HUES64 (cell line): ENCODE measurements around the gene LSM12.

Experiments
- H3K27ac ChIP-seq: 2 replicates; pipeline ENCODE4 v1.7.0; 2013; ENCODE audit warnings: low read depth, low read length, inconsistent platforms
- H3K27me3 ChIP-seq: 2 replicates; pipeline ENCODE4 v1.6.1; 2013; ENCODE audit warnings: mild to moderate bottlenecking, low read length; ENCODE audit not compliant: insufficient read depth
- H3K36me3 ChIP-seq: 2 replicates; pipeline ENCODE4 v1.6.1; 2013; ENCODE audit warnings: mild to moderate bottlenecking, low read length; ENCODE audit not compliant: insufficient read depth
- H3K4me1 ChIP-seq: 2 replicates; pipeline ENCODE4 v1.6.1; 2013; ENCODE audit warnings: mild to moderate bottlenecking, low read length, moderate library complexity; ENCODE audit not compliant: insufficient read depth
- H3K4me3 ChIP-seq: 2 replicates; pipeline ENCODE4 v1.5.1; 2013; ENCODE audit warnings: mild to moderate bottlenecking, low read length, moderate library complexity
- H3K9ac ChIP-seq: 2 replicates; pipeline ENCODE4 v1.6.1; 2013; ENCODE audit warnings: mild to moderate bottlenecking, low read depth, low read length
- H3K9me3 ChIP-seq: 2 replicates; pipeline ENCODE4 v1.6.1; 2013; ENCODE audit warnings: low read depth, low read length; ENCODE audit not compliant: insufficient read depth
- WGBS: fragments of 150-250, 120-280 bp; methylation state at CpG from one replicate; pipeline ENCODE4 v1.1.7; 2013; ENCODE audit warnings: missing lambda C conversion rate; 5-methylcytosine and 5-hydroxymethylcytosine counted together

Gene LSM12

DNA sequence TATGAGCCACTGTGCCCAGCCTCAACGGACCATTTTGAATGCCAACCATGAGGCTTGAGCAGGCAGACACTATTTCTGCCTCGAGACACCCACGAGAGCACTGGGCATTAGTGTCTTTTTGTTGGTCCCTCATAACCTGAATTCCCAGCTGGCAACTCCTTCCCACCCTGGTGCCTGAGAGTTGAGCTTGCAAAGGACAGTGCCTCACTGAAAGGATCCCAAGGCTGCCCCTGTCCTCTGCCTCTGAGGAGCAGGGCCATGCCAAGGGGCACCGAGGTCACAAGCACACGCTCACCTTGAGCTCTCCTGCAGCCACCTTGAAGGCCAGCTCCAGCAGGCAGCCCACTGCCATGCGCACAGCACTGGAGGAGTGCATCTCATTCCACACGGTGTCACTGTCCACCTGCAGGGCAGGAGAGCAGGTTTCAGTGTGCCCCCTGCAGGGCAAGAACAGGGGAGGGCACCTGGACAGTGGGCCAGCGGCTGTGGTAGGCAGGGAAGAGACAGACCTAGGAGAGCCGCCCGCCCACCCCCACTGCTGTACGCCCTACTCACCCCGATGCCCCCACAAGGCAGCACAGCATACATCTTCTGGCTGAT is 16.9 kb upstream of the LSM12 start:
- no peak overlapping the region for H3K4me3 ChIP-seq
- no peak overlapping the region for H3K9ac ChIP-seq
- H3K27ac ChIP-seq: no peak overlapping the region
- H3K9me3 ChIP-seq: no peaks in the 10 kb centered on the region
- H3K4me1 ChIP-seq: peaks cover 19% of the 10 kb centered on the region
- WGBS: 90% methylated on average over 12 of the region's 12 CpGs
- H3K27me3 ChIP-seq: no peaks in the 10 kb centered on the region
- peaks cover 43% of the 10 kb centered on the region for H3K36me3 ChIP-seq

DNA sequence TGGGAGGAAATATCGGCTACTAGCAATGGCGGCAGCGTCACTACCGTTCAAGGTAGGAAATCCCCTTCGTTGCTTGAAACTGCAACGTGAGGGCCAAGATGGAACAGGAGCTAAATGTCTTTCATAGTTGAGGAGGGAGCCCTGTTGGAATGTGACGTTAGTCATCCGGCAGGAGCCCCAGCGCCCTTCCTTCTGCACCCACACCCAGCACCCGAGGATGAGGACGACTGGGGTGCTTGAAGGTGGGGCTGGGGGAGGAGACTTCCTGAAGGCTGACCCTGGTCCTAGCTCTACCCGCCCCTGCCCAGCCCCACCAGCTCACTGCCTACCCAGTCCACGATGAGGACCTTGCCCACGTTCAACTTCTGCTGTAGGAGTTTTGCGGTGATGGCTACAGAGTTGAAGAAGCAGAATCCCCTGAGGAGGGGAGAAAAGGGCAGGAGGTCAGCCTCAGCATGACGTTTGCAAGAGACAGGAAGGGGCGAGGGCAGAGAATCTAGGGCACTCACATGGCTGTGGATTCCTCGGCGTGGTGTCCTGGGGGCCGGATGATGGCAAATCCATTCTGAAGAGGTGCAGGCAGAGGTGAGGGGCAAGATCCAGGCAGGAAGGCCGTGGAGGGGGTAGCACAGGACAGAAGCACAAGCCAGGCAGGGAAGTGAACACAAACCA is 15.9 kb upstream of the LSM12 start:
- 87% methylated on average over 19 of the region's 21 CpGs for WGBS
- H3K27ac ChIP-seq: no peak overlapping the region
- H3K4me1 ChIP-seq: peaks cover 13% of the 10 kb centered on the region
- peaks cover 52% of the 10 kb centered on the region for H3K36me3 ChIP-seq
- H3K9me3 ChIP-seq: no peaks in the 10 kb centered on the region
- H3K9ac ChIP-seq: no peak overlapping the region
- H3K4me3 ChIP-seq: no peak overlapping the region
- H3K27me3 ChIP-seq: no peaks in the 10 kb centered on the region

DNA sequence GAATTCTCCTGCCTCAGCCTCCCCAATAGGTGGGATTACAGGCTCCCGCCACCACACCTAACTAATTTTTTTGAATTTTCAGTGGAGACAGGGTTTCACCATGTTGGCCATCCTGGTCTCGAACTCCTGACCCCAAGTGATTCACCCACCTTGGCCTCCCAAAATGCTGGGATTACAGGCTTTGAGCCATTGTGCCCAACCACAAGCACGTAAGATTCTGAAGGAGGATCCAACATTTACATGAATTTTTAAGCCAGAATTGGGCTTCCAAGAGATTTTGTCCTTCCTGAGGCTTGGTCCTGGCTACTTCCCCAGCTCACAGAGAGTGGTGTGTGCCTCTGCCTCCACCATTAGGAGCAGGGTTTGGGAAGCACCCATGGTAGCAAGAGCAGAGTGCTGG is 15.2 kb upstream of the LSM12 start:
- Histone ChIP-seq H3K4me3 (no peak overlapping the region), H3K9me3 (no peaks in the 10 kb centered on the region), H3K4me1 (peaks cover 8% of the 10 kb centered on the region; the same call in 1 of the 2 replicates), H3K36me3 (peaks cover 59% of the 10 kb centered on the region), H3K9ac (no peak overlapping the region), H3K27me3 (no peaks in the 10 kb centered on the region), H3K27ac (no peak overlapping the region)
- WGBS: 96% methylated on average over 3 of the region's 3 CpGs

DNA sequence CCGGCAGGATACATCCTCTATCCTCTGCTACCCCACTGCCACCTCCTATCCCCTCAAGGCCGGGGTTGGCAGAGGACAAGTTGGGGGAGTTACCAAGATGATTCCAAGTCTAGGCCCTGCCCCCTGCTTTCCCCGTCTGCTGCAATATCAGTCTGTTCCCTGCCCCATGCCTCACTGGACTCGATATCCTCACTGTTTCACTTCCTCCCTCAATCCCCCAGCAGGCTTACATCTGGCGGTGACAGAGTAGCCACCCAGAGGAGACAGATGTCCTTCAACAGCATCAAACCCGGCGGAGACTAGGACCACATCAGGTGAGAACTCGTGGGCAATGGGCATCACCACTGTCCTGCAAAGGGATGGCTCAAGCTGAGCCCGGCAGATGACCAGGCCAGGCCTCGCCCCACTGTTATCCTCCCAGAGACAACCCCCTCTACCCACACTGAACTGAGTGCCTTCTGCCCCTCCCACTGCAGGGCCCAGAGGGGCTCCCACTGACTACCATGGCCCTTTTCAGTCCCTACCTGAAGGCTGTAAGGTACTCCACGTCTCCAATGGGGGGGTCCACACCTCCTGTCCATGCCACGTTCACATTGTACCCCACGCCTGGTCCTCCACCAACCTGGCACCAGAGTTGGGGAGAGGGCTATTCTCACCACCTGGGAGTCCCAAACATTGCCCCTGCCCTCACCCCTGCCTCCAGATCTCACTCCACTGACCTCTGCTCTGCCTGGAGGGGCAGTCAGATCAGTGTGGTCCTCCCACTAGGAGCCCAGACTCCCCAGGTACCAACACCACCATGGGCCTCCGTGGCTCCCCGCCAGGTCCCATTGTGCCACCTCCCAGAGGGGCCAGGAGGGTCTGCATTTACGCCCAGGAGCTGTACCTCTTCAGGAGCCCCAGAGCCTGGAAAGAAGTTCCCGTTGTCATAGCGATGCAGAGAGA is 13.7 kb upstream of the LSM12 start:
- Histone ChIP-seq H3K4me3 (no peak overlapping the region), H3K9ac (no peak overlapping the region), H3K27ac (no peak overlapping the region), H3K27me3 (no peaks in the 10 kb centered on the region), H3K4me1 (no peaks in the 10 kb centered on the region), H3K36me3 (peaks cover 74% of the 10 kb centered on the region), H3K9me3 (no peaks in the 10 kb centered on the region)
- WGBS: 94% methylated on average over 18 of the region's 18 CpGs

DNA sequence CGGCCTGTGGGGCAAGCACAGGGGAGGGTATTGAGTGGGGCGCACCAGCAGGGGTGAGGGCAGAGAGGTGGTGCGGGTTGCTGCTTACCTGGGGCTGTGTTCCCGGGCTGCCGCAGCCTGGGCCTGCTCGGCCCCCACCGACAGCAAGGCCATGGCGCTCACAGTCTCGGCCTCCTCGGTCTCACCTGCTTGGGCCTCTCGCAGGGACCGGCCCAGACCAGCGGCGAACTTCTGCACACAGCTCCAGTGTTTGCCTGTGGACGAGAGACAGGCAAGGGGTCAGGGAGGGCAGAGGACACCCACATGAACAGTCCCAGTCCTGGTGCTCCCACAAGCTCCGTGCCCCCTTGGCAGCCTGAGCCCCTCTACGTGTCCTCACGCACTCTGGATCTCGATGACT is 11.9 kb upstream of the LSM12 start:
- Histone ChIP-seq H3K27me3 (no peaks in the 10 kb centered on the region), H3K9ac (no peak overlapping the region), H3K4me1 (no peaks in the 10 kb centered on the region), H3K9me3 (no peaks in the 10 kb centered on the region), H3K36me3 (peaks cover 90% of the 10 kb centered on the region), H3K27ac (no peak overlapping the region), H3K4me3 (no peak overlapping the region)
- WGBS: 94% methylated on average over 19 of the region's 19 CpGs

DNA sequence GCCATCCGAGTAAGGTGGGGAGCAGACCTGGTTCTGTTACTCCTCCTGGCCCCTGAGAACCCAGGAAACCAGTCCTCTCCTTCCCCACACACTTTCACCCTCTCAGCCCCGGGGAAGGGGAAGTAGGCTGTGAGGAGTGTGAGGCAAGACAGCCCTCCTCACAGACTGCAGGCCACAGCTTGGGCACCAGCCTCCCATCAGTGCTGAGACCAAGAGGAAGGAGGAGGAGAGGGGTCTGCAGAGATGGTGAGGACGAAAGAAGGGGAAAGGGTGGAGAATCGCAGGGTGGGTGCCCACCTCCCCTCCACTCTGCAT is 11.1 kb upstream of the LSM12 start:
- Histone ChIP-seq H3K27me3 (no peaks in the 10 kb centered on the region), H3K9me3 (no peaks in the 10 kb centered on the region), H3K27ac (no peak overlapping the region), H3K36me3 (peaks cover 88% of the 10 kb centered on the region), H3K4me1 (no peaks in the 10 kb centered on the region), H3K4me3 (no peak overlapping the region), H3K9ac (no peak overlapping the region)
- WGBS: 70% methylated on average over 2 of the region's 4 CpGs

DNA sequence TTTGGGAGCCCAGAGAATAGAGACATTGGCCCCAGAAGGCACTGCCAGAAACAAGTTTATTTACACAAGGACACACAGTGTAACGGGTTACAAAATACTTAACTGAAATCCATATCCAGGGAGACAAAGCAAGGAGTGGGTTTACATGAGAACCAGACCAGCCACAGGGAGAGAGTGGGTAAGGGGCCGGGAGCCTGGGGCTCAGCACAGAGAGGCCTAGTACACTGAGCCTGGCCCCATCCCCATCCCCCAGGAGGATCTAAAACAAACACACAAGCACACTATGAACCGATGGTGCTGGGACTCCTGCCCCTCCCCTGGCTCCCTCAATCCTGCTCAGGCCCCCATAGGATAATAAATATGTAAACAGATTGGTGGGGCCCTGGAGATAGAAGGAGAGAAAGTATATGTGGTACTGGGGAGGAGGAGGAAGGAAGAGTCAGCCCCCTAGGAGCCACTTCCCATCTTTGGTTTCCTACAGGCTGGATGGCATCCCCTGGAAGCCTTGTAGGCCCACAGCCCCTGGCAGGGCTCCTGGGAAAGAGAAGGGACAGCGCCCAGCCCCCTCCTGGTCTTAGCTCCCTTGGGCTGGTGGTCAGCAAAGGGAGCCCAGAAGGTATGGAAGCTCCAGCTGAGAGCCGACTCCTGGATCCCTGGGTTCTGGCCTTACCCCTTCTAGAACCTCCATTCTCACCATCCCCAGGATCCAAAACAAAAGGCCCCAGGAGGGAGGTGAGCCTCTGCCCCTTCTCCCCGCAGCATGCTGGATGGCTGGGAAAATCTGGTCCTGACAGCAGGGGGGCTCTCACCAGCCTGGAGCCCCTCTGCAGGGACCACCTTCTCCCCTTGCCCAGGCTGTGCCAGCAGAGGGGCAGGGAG is 10.5 kb upstream of the LSM12 start:
- Histone ChIP-seq H3K9ac (no peak overlapping the region), H3K36me3 (peaks cover 82% of the 10 kb centered on the region), H3K27me3 (no peaks in the 10 kb centered on the region), H3K4me3 (no peak overlapping the region), H3K9me3 (no peaks in the 10 kb centered on the region), H3K4me1 (peaks cover 2% of the 10 kb centered on the region; the same call in 1 of the 2 replicates), H3K27ac (no peak overlapping the region)
- WGBS: 96% methylated on average over 5 of the region's 6 CpGs

DNA sequence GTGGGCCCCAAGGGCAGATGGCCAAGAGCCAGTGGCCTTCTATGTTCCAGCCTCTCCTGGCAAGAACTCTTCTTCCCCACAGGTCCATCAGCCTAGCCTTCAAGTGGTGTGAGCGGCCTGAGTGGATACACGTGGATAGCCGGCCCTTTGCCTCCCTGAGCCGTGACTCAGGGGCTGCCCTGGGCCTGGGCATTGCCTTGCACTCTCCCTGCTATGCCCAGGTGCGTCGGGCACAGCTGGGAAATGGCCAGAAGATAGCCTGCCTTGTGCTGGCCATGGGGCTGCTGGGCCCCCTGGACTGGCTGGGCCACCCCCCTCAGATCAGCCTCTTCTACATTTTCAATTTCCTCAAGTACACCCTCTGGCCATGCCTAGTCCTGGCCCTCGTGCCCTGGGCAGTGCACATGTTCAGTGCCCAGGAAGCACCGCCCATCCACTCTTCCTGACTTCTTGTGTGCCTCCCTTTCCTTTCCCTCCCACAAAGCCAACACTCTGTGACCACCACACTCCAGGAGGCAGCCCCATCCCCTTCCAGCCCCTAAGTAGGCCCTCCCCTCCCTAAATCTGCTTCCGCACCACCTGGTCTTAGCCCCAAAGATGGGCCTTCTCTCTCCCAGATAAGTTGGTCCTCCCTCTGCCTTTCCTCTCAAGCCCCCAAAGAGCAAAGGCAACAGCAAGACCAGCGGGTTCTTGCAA is 9.3 kb upstream of the LSM12 start:
- H3K4me3 ChIP-seq: no peak overlapping the region
- H3K36me3 ChIP-seq: peaks cover 74% of the 10 kb centered on the region
- H3K27me3 ChIP-seq: no peaks in the 10 kb centered on the region
- H3K9me3 ChIP-seq: no peaks in the 10 kb centered on the region
- H3K27ac ChIP-seq: no peak overlapping the region
- peaks cover 8% of the 10 kb centered on the region; the same call in 1 of the 2 replicates for H3K4me1 ChIP-seq
- H3K9ac ChIP-seq: no peak overlapping the region
- WGBS: 92% methylated on average over 10 of the region's 10 CpGs

DNA sequence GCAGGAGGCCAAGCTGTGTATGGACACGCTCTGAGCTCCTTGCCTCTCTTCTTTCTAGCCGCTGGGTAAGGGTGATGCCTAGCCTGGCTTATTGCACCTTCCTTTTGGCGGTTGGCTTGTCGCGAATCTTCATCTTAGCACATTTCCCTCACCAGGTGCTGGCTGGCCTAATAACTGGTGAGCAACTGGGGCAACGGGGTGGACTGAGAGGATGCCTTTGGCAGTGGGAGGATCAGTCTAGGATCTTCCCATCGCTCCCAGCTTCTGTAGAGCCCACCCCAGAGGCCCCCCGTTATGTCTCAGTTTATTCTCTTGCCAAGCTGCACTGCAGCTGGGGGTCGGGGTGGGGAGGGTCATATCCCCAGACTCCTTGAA is 8.4 kb upstream of the LSM12 start:
- Histone ChIP-seq H3K4me1 (peaks cover 11% of the 10 kb centered on the region; the same call in 1 of the 2 replicates), H3K27ac (no peak overlapping the region), H3K4me3 (no peak overlapping the region), H3K9me3 (no peaks in the 10 kb centered on the region), H3K27me3 (no peaks in the 10 kb centered on the region), H3K36me3 (peaks cover 66% of the 10 kb centered on the region), H3K9ac (no peak overlapping the region)
- 95% methylated on average over 9 of the region's 9 CpGs for WGBS

DNA sequence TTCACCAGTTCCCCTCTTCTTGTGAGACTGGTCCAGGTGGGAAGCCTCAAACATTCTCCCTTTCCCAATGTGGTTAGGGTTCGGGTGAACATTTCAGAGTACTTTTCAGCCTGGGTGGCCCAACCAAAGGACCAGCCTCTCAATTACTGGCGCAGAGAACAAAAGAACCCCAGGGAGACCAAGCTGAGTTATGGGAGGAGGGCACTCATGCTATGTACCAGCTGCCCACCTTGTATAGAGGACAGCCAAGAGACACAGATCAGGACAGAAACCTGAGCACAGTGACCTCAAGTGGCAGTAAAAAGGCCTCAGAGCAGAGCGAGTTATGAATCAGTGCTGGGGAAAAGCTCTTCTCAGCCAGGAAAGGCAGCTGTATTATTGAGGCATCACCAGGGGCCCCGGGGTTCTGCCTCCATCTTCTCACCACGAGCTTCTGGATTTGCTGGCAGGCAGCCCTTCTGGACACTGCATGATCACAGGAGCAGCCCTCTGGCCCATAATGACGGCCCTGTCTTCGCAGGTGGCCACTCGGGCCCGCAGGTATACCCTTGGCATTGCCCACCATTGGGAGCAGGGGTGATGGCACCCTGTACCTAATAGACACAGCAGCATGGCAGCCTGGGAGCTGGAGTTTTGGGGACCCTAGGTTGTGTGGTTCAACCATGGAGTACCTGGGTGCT is 7.9 kb upstream of the LSM12 start:
- no peaks in the 10 kb centered on the region for H3K9me3 ChIP-seq
- peaks cover 63% of the 10 kb centered on the region for H3K36me3 ChIP-seq
- H3K4me1 ChIP-seq: peaks cover 12% of the 10 kb centered on the region; the same call in 1 of the 2 replicates
- no peak overlapping the region for H3K9ac ChIP-seq
- no peaks in the 10 kb centered on the region for H3K27me3 ChIP-seq
- 93% methylated on average over 9 of the region's 9 CpGs for WGBS
- no peak overlapping the region for H3K27ac ChIP-seq
- no peak overlapping the region for H3K4me3 ChIP-seq
